ENCODE measurements around the gene FADS2. TPM values are rescaled to one million over a fixed set of nuclear protein-coding genes. Genes with fewer than 3 reads are reported as not detected.

FADS2 gene
- total RNA-seq, 2 donors from 2014 or later, result 60.3 to 123 TPM

DNA sequence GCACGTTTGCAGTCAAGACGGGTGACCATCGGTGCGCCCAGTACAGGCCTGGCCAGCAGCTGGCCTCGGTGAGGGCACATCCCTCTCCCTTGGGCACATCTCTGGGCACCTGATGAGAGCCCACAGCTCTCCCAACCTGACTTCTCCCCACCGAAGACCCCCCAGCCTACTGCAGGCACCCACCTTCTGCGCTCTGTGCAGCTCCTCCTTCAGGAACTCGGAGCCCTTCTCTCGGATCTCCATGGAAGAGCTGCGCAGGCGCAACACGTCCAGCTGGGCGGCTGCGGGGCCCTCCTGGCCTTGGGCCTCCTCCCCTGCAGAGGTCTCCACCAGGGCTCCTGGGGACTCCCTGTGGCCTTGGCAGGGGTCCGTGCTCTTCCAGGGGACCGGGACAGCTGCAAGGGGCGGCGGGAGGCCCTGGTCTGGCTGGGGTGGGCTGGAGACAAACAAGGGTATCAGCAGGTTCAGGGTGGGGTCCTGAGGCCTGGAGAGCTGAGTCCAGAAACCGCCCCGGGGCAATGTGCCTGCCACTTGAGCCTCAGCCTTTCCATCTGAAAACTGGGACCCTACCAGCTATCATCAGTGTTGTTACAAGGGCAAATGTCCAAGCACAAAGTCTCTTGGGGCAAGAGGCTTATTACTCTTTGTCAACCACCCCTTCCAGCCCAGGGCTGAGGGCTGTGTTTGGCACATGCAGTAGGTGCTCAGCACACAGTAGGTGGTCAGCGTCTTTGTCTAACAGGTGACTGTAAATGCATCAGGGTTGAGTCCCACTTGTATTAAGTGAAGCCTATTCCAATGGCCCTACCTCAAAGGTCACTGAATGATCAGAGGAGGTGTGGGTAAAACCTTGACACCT is 80.0 kb downstream of the FADS2 start:
- no peak for DNase-seq (ENCODE audit: low spot score)
- intact Hi-C loops (cut with DNase I), result loop anchor here in 1 of 2 donors (10.0 kb wide), 1 partner anchor 197 kb away; no protein-coding TSS in a partner anchor

DNA sequence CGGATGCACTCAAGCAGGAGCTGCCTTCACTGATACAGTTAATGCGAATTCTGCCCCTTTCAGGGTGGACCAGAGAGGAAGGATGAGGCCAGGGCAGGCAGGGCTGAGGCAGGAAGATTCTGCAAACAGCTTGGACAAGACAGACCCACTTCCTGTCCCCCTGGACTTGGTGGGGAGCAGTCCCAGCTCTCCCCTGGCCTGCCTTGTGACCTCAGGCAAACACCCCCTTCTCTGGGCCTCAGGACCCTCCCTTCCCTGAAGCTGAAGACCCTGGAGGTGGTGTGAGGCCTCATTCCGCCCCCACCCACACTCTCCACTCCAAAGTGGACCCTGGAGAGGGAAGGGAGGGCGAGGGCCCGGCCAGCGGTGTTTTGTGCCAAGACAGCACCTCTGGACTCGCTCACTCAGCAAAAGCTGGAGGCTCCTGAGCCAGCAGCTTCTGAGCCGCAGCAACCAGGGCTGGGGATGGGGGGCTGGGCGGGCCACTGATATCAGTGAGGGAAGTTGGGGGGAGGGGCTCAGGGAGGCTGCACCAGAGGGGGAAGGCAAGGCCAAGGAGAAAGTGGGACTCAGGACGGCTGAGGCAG is 80.7 kb downstream of the FADS2 start:
- no peak for DNase-seq (ENCODE audit: low spot score)
- intact Hi-C loops (cut with DNase I), result loop anchor here in 1 of 2 donors (10.0 kb wide), 1 partner anchor 196 kb away; no protein-coding TSS in a partner anchor

DNA sequence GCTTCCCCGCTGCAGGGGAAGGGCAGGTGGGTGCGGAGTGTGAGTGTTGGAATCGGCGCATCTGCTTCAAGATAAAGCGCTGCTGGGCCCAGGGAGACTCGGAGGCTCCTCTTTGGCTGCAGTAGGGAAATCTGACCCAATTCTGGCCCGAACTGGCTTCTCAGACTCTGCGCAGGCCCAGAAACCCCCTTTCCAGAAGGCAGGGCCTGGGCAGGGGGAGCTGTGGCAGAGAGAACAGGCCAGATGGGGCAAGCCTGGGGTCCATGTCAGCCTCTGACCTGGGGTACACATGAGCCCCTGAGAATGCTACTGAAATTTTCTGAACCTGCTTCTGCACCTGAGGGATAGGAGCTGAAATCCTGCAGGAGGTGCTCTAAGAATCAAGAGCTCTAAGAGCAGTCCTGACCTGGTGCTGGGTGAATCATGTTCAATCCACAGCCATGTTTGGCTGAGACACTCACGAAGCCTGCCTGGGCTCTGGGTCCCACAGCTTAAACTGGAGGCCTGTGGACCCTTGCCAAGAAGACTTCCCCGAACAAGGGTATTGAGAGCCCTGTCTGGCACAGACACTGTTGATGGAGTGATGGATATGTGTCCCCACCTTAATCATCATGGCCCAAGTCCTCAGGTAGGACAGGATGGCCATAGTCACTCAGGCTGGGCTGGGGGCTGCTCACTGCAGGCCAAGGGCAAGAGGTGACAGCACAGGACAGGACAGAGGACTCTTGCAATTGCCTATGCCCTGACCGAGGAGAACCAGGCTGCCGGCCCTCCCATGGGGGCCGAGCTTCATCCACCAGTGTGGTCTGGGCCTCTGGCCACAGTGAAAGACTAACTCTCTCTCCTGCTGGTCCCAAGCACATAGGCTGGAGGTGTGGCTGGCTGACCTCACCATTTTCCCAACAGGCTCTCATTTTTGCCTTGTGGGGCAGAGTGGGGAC is 82.4 kb downstream of the FADS2 start:
- DNase-seq (ENCODE audit: low spot score), result peak; percentile 84
- intact Hi-C loops (cut with DNase I), result no loop called here

DNA sequence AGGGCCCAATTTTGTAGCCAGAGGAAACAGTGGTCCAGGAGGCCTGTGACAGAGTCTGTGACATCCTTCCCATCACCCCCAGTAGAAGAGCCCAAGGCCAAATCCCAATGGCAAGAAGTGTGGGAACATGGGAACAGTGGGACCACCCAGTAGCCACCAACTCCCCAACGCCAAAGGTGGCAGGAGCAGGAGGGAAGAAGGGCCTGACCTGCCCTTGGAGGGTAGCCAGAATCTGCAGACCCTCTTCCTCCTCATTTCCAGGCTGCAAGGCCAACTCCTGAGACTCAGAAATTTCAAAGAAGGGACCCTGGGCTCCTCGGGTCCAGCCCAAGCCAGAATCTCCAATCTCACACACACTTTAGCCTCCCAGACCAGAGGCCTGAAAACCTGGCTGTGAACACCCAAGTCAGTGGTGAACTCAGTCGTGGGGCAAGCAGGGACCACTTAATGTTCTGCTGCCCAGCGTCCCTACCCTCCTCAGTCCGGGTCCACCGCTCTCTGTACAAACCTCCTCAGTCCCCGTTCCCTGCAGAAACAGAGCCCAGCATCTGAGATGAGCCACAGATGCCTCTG is 83.1 kb downstream of the FADS2 start:
- intact Hi-C loops (cut with DNase I), result no loop called here
- DNase-seq (ENCODE audit: low spot score), result peak; percentile 50

DNA sequence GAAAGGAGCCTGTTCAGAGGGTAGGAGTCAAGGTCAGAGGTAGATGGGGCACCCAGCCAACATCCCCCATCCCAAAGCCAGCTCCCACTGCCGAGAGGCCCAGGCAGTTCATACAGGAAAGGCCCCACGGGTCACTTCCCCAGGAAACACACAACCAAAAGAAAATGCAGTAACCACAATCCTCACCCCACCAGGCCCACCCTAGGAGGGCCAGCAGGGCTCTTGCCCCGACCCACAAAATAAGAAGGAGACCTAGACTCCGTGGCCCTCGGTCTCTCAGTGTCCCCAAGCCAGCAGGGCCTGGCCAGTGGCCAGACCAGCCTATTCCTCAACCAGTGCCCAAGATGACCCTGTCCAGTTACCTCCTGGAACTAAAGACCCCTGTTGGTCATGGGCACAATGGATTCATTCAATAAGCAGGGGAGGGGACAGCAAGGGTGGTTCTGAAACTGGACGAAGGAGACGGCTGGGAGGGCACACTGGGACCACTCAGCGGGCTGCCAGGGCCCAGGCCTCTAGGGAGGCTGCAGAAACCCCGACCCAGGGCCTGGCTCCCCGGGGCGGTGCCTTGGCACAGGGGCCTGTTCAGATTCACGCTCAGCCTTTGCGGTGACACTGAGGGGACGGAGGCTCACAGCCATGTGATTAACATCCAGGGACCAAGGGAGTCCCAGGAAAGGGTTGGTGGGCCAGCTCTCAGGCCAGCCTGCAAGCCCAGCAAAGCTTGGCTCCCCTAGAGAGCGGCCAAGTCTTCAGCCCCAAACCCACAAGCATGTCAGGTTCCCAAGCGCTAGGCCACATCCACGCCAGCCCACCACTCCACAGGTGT is 83.8 kb downstream of the FADS2 start:
- intact Hi-C loops (cut with DNase I), result no loop called here
- DNase-seq (ENCODE audit: low spot score), result peak; percentile 77

DNA sequence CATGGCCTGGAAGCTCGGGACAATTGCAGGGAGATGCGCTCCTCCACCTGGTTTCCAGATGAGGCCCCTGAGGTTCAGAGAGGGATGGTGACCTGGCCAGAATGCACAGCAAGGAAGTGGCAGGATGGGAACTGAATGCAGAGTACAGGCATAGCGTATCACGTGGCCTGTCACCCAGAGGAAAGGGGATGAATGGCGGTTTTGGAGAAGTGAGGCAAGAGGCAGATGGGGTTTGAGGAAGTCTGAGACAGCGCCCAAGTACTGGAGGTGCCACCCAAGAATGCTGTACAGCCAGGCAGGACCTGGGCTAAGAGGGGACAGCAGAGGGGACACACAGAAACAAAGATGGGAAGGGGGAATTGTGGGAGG is 84.4 kb downstream of the FADS2 start:
- intact Hi-C loops (cut with DNase I), result no loop called here
- DNase-seq (ENCODE audit: low spot score), result no peak

DNA sequence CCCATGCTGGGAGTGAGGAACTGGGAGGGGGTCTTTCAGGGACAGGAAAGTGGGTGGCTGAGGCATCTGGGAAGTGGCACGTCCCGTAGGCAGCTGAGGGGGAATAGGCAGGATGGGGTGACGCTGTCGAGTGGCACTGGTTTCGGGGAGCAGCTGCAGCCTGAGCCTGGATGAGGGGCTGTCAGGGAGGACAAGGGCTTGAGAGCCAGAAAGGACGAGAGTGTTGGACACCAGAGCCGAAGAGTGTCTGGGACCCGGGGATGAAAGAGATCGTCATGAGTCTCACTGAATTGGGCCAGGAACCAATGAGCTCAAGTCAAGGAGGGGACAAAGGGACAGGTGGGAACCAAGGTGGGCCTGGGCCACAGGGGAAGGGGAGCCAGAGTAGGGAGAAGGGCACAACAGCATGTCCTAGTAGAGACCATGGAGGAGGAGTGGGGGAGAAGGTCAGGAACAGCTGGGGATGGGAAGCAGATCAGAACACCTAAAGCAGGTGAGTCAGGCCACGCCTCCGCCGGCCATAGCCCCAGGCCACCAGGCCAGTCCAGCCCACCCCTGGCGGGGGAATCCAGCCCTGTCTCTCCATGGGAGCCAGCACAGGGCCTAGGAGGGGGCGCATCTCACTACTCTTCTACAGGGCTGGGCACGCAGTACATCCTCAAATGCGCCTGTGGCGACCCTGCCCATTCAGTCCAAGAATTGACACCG is 85.0 kb downstream of the FADS2 start:
- peak; percentile 67 for DNase-seq (ENCODE audit: low spot score)
- intact Hi-C loops (cut with DNase I), result no loop called here

DNA sequence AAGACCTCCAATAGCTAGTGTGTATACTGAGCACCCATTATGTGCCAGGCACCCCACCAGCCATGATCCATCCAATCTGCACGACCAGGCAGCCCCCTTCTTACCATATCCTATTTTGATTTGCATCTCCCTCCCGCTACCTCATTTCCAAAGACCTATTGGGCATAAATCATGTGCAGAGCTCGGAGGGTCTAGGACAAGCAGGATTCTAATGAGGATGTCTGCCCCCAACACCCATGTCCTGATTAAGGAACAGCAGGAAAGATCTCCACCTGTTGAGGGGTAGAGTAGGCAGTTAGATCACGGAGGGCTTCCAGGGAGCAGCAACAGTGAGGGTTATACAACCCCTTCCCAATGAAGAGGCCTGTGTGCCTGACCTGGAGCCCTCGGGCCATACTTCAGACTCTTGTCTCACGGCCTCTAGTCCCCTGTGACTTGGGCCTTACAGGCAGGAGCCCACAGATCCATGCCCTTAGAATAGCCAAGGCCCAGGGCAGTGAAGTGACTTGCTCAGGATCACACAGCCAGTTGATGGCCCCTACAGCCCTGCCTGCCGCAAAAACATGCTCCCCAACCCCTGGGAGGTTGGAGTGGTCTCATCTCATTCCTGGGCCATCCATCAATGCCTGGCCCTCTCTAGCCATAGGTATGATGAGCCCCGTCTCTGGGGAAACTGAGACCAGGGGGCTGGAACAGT is 85.7 kb downstream of the FADS2 start:
- DNase-seq (ENCODE audit: low spot score), result peak; percentile 55
- intact Hi-C loops (cut with DNase I), result no loop called here

DNA sequence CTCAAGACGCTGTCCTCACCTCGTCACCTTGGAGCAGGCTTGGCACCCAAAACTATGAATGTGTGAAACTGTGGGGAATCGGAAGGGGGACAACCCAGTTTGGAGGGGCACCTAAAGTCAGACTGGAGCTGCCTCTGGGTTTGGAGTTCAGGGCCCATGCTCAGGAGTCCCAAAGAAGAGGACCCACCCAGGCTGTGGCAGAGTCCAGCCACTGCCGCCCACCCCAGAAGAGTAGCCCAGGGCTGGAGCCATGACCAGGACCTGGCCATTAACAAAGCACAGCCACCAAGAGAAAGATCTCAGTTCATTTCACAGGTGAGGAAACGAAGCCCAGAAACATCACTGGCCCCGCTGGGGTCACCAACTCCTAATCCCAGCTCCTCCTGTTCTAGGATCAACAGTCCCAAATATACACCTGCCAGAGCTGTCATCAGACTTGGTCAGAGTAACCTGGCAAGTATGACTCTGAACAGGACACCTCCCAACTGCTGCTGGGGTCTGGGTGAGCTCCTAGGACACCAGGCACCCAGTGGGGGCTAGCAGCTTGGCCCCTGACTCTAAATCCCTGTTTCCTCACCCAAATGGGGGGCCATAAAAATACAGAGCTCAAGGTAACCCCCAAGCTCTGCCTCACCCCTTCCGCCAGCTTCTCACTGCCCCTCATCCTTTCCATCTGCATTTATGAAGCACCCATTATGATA is 86.5 kb downstream of the FADS2 start:
- intact Hi-C loops (cut with DNase I), result loop anchor here in 1 of 2 donors (5.0 kb wide), 1 partner anchor 1598 kb away; no protein-coding TSS in a partner anchor

DNA sequence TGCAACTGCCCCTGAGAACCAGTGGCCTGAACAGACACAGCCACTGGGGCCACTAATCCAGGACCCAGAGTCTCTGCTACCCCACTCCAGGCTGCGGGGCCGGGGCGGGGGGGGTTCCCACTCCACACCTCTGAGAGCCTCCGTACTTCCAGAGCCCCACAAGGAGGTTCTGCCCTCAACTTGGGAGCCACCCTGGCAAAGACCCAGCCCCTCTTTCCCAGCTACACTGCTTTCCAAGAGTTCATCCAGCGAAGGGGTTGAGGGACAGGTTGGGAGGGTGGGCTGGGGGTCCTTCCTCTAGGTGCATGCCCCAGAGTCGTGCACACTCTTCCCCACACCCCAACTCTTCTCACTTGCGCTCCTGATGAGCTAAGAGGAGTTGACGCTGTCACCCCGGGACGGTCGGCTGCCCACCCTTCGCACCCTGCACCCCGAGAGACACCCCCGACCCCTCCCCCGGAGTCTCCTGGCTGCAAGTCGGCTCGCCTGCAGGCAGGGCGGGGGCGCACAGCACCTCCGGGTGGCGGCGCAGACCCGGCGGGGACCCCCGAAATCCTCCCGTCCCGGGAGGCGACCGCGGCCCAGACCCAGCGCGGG is 88.7 kb downstream of the FADS2 start:
- peak; percentile 82 for DNase-seq (ENCODE audit: low spot score)
- intact Hi-C loops (cut with DNase I), result loop anchor here in 1 of 2 donors (5.0 kb wide), 1 partner anchor 1595 kb away; no protein-coding TSS in a partner anchor

More for the DNA sequence above, 86.5 kb downstream of the FADS2 start:
- peak; percentile 48 for DNase-seq (ENCODE audit: low spot score)

Small RNA genes within 50 kb of the gene (microRNA-seq; reads per million reads assigned to microRNA genes)
- gene MIR6746 (ENCODE audit: borderline microRNAs expressed in 2 of 2), result 0 to 0.97 reads per million in 2 donors

Other genes starting within 250 kb of the FADS2 start
- under 1 TPM; 0.71 to 0.93 TPM for gene SYT7, start 247.2 kb upstream of the FADS2 start, total RNA-seq
- 1 to 10 TPM; 1.8 to 2.4 TPM for gene DAGLA, start 147.9 kb upstream of the FADS2 start, total RNA-seq
- gene MYRF, start 75.7 kb upstream of the FADS2 start, total RNA-seq, result 1 to 10 TPM; 3.1 to 3.7 TPM
- 10 to 100 TPM; 78.2 to 84.7 TPM for gene TMEM258, start 35.7 kb upstream of the FADS2 start, total RNA-seq
- 1 to 10 TPM; 4.6 to 6.0 TPM for gene FEN1, start 35.4 kb upstream of the FADS2 start, total RNA-seq
- gene FADS1, start 11.3 kb upstream of the FADS2 start, total RNA-seq, result 10 to 100 TPM; 28.8 to 29.8 TPM
- 100 to 1,000 TPM in 1 of 2 donors, 10 to 100 TPM in 1; 83.0 to 106 TPM for gene FADS3, start 63.2 kb downstream of the FADS2 start, total RNA-seq
- gene RAB3IL1, start 89.3 kb downstream of the FADS2 start, total RNA-seq, result 10 to 100 TPM; 26.7 to 31.5 TPM
- 1 to 10 TPM; 5.8 to 9.5 TPM for gene BEST1, start 122.1 kb downstream of the FADS2 start, total RNA-seq
- gene FTH1, start 139.3 kb downstream of the FADS2 start, total RNA-seq, result 1,000 to 10,000 TPM; 2,679 to 3,454 TPM